MCF 10A (cell line): ENCODE measurements around the gene FTCD. TPM values are rescaled to one million over a fixed set of nuclear protein-coding genes. Genes with fewer than 3 reads are reported as not detected.
"Not testable (repeated sequence)": the region's sequence is repeated elsewhere in the genome, so short reads cannot be mapped to it uniquely, and the experiment has no call there.

Experiments used
- BruUV-seq: library from RNA; stranded (reverse); fragments of 400-500 nt; replicated peaks from 2 replicates; lab custom pipeline; 2021; lab: Mats Ljungman, UMichigan
- CTCF ChIA-PET: fragments of 300-600 bp; sonication (Branson Sonifier 250); formaldehyde crosslinking; extraction: SDS; loops from one replicate; lab custom pipeline; 2021; ENCODE audit warnings: antibody characterized with exemption, inconsistent platforms; lab: Yijun Ruan, JAX
- POLR2A ChIA-PET: fragments of 300-600, 350-650 bp; sonication (Branson Sonifier 250); formaldehyde crosslinking; extraction: SDS; loops from one replicate; lab custom pipeline; 2020; ENCODE audit warnings: antibody characterized with exemption, inconsistent platforms; lab: Yijun Ruan, JAX
- DNase-seq: peaks from one replicate; pipeline ENCODE4 v3.0.0-alpha.2; 2018; ENCODE audit not compliant: unreplicated experiment
- H3K27ac Mint-ChIP-seq: one replicate; pipeline ENCODE4 v1.8.0; 2022; ENCODE audit warnings: mild to moderate bottlenecking, low read depth, mixed read lengths; ENCODE audit not compliant: unreplicated experiment
- H3K27me3 Mint-ChIP-seq: one replicate; pipeline ENCODE4 v1.8.0; 2022; ENCODE audit warnings: mixed read lengths; ENCODE audit not compliant: insufficient read depth, unreplicated experiment
- H3K36me3 Mint-ChIP-seq: one replicate; pipeline ENCODE4 v1.8.0; 2022; ENCODE audit warnings: mild to moderate bottlenecking, moderate library complexity, mixed read lengths; ENCODE audit not compliant: insufficient read depth, unreplicated experiment
- H3K4me1 Mint-ChIP-seq: one replicate; pipeline ENCODE4 v1.8.0; 2022; ENCODE audit warnings: mixed read lengths; ENCODE audit not compliant: insufficient read depth, unreplicated experiment
- H3K4me3 Mint-ChIP-seq: one replicate; pipeline ENCODE4 v1.8.0; 2022; ENCODE audit warnings: mild to moderate bottlenecking, moderate library complexity, mixed read lengths; ENCODE audit not compliant: unreplicated experiment
- H3K9me3 Mint-ChIP-seq: one replicate; pipeline ENCODE4 v1.8.0; 2022; ENCODE audit warnings: mixed read lengths; ENCODE audit not compliant: unreplicated experiment
- intact Hi-C: fragments of 100-400 bp; cut with micrococcal nuclease; formaldehyde crosslinking; loops from 2 replicates; pipeline ENCODE4 v1.14.1; 2022
- total RNA-seq: library from RNA; stranded (reverse); gene quantifications from 2 replicates; pipeline ENCODE4 v1.2.3, GENCODE V29; 2022
- TF ChIP-seq, protein P1 (sequence below): fragments of 200-600 bp; IDR thresholded peaks from one replicate; pipeline ENCODE4 v1.8.0; 2022; ENCODE audit warnings: antibody characterized with exemption, mild to moderate bottlenecking; ENCODE audit not compliant: unreplicated experiment

FTCD gene
- total RNA-seq, 1 experiment from 2014 or later: not detected

DNA sequence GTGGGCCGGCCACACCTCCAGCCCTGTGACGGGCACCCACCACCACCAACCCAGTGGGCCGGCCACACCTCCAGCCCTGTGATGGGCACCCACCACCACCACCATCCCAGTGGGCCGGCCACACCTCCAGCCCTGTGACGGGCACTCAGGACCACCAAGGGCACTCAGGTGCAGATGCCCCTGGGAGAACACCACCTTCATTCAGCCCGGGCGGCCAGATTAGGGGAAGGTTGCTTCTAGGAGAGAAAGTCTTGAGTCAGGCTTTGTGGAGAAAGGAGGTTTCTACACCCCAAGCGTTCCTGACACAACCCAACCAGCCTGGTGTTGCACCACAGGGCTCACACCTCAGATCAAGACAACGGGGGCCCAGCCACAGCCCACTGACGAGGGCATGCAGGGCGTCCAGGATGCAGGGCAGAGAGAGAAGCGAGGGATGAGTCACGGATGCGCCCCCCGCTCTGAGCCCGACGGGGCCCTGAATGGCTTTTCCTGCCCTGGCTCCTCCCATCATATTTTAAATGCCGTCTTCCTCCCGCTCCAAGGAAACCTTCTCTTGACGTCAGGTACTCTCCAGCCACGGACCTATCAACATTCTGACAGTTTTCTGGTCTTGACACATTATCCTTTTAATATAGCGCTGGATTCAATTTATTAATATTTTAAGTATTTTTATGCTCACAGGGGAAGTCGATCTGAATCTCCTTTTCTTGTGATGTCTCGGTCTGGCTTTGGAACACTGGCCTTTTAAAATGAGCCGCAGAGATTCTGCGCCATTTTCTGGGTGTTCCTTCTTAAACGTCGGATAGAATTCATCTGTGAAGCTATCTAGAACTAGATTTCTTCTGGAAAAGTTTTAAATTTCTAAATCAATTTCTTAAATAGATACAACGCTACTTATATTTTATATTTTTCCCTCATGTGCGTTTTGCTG is 29.5 kb upstream of the FTCD start:
- Mint-ChIP-seq H3K36me3 (peaks cover 11% of the 10 kb centered on the region), H3K4me1 (peaks cover 20% of the 10 kb centered on the region), H3K27ac (peak overlapping the region; percentile 87), H3K27me3 (no peaks in the 10 kb centered on the region), H3K9me3 (no peaks in the 10 kb centered on the region), H3K4me3 (peak overlapping the region; percentile 89)
- TF ChIP-seq, protein P1, sequence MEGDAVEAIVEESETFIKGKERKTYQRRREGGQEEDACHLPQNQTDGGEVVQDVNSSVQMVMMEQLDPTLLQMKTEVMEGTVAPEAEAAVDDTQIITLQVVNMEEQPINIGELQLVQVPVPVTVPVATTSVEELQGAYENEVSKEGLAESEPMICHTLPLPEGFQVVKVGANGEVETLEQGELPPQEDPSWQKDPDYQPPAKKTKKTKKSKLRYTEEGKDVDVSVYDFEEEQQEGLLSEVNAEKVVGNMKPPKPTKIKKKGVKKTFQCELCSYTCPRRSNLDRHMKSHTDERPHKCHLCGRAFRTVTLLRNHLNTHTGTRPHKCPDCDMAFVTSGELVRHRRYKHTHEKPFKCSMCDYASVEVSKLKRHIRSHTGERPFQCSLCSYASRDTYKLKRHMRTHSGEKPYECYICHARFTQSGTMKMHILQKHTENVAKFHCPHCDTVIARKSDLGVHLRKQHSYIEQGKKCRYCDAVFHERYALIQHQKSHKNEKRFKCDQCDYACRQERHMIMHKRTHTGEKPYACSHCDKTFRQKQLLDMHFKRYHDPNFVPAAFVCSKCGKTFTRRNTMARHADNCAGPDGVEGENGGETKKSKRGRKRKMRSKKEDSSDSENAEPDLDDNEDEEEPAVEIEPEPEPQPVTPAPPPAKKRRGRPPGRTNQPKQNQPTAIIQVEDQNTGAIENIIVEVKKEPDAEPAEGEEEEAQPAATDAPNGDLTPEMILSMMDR: no peak
- CTCF ChIA-PET: no interaction called here
- DNase-seq: peak; percentile 76
- POLR2A ChIA-PET: interaction anchor here (0.8 kb wide), 1 partner anchor 210 kb away, joined by 3 read pairs; no protein-coding TSS in a partner anchor
- intact Hi-C loops: no loop called here
- no TSS peak for BruUV-seq

DNA sequence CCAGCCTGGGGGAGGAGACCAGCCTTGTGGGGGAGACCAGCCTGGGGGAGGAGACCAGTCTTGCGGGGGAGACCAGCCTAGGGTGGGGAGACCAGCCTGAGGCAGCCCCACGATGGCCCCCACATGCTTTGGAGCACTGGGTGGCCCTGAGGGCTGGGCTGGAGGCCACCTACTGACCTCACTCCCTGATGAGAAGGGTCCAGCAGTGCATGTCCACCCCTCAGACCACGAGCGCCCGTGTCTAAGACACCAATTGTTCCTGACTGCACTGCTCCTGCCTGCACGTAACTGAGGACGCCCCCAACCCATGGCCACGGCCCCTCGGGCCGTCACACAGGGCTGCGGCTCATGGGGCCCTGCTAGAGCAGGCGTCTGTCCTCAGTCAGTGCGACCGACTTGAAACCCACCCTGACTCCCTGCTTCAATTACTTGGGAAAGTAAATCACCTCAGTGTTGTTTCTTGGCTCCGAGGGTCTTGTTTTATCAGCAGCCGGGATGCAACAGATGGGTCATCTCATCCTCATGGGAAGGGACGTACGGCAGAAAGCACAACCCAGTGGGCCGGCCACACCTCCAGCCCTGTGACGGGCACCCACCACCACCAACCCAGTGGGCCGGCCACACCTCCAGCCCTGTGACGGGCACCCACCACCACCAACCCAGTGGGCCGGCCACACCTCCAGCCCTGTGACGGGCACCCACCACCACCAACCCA is 28.7 kb upstream of the FTCD start, which contains the start of gene SPATC1L:
Gene SPATC1L, minus strand, starts transcription at position 550 of the 715 bp plus-strand sequence. CDS start 1,643 bp downstream, outside the sequence.
- BruUV-seq: no TSS peak
- DNase-seq: peak; percentile 54

DNA sequence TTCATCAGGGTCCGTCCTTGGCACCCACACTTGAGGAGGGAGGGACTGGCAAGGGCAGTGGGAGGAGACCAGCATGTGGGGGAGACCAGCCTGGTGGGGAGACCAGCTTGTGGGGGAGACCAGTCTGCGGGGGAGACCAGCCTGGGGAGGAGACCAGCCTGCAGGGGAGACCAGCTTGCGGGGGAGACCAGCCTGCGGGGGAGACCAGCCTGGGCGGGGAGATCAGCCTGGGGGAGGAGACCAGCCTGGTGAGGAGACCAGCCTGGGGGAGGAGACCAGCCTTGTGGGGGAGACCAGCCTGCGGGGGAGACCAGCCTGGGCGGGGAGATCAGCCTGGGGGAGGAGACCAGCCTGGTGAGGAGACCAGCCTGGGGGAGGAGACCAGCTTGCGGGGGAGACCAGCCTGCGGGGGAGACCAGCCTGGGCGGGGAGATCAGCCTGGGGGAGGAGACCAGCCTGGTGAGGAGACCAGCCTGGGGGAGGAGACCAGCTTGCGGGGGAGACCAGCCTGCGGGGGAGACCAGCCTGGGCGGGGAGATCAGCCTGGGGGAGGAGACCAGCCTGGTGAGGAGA is 28.0 kb upstream of the FTCD start:
- CTCF ChIA-PET: interaction anchor here (0.5 to 1.4 kb wide), 2 partner anchors 15 to 41 kb away, joined by 3 to 5 read pairs; no protein-coding TSS in a partner anchor
- not testable (repeated sequence) for H3K4me1 Mint-ChIP-seq, H3K27ac Mint-ChIP-seq

More for the DNA sequence above, 28.7 kb upstream of the FTCD start, which contains the start of gene SPATC1L:
- CTCF ChIA-PET: no interaction called here
- POLR2A ChIA-PET: no interaction called here
- TF ChIP-seq, protein P1: no peak
- no peaks in the 10 kb centered on the region for H3K27me3 Mint-ChIP-seq
- H3K27ac Mint-ChIP-seq: peak within 1 kb of the TSS; percentile 87
- peak within 1 kb of the TSS; percentile 89 for H3K4me3 Mint-ChIP-seq
- intact Hi-C loops: no loop called here
- H3K36me3 Mint-ChIP-seq: peaks cover 11% of the 10 kb centered on the region
- peaks cover 14% of the 10 kb centered on the region for H3K4me1 Mint-ChIP-seq
- no peaks in the 10 kb centered on the region for H3K9me3 Mint-ChIP-seq

DNA sequence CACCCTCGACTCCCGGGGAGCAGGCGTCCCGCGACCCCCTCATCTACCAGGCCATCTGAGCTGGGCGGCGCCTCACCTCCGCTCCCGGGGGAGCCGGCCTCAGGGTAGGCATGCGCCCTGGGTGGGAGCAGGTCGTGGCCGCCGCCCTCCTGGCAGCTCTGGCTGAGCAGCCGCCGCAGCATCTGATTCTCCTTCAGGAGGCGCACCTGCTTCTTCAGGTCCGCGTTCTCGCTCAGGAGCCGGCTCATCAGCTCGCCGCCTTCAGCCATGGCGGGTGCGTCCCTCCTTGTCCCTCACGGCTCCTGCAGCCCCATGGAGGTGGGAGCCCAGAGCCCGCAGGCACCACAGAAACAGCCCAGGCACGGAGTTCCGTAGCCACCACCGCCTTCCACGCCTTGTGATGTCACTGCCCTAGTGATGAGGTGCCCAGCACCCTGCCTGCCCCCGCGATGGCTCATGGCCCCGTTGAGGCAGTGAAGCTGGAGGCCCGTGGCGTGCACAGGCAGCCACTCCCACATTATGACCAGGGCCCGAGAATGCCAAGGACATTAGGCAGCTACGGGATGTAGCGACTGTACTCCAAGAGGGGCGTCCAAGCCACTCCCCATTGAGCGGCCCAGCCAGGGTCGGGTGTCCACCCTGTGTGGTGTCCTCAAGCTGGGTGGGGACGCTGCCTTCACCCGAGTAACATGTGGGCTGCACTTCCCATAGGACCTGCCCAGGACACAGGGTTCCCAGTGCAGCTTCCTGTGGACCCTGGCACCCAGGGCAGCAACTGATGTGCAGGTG is 27.4 kb upstream of the FTCD start:
- H3K4me3 Mint-ChIP-seq: peak overlapping the region; percentile 89
- CTCF ChIA-PET: interaction anchor here (0.5 to 1.4 kb wide), 2 partner anchors 15 to 40 kb away, joined by 3 to 5 read pairs; no protein-coding TSS in a partner anchor
- H3K9me3 Mint-ChIP-seq: peaks cover 3% of the 10 kb centered on the region
- POLR2A ChIA-PET: no interaction called here
- intact Hi-C loops: no loop called here
- peaks cover under 1% of the 10 kb centered on the region for H3K4me1 Mint-ChIP-seq
- DNase-seq: no peak
- no peaks in the 10 kb centered on the region for H3K36me3 Mint-ChIP-seq
- TF ChIP-seq, protein P1: no peak
- BruUV-seq: no TSS peak
- H3K27me3 Mint-ChIP-seq: no peaks in the 10 kb centered on the region
- H3K27ac Mint-ChIP-seq: no peak overlapping the region

More for the DNA sequence above, 28.0 kb upstream of the FTCD start:
- H3K27me3 Mint-ChIP-seq, intact Hi-C loops, H3K9me3 Mint-ChIP-seq, BruUV-seq, H3K36me3 Mint-ChIP-seq, POLR2A ChIA-PET, DNase-seq: not testable (repeated sequence)
- peak overlapping the region; percentile 89 for H3K4me3 Mint-ChIP-seq
